HG02840 (cell line): ENCODE measurements around the gene NEURL4.
"Not testable (repeated sequence)": the region's sequence is repeated elsewhere in the genome, so short reads cannot be mapped to it uniquely, and the experiment has no call there.

Experiments
- ATAC-seq: cut with Tn5 transposase; IDR thresholded peaks from one replicate; pipeline ENCODE4 v1.9.1; 2021; ENCODE audit warnings: mild to moderate bottlenecking, moderate library complexity, moderate number of reproducible peaks; ENCODE audit not compliant: unreplicated experiment, low FRiP score

The NEURL4 gene

GRCh38 chr17:7348478-7349242, 19.5 kb upstream of the NEURL4 start:
- no peak for ATAC-seq

GRCh38 chr17:7347630-7348477, 18.7 kb upstream of the NEURL4 start:
- no peak for ATAC-seq

GRCh38 chr17:7346761-7347614, 17.9 kb upstream of the NEURL4 start:
- no peak for ATAC-seq

- ATAC-seq, result no peak
Observed at GRCh38 chr17:7343250-7343649, 14.1 kb upstream of the NEURL4 start.

- ATAC-seq, result no peak
Observed at GRCh38 chr17:7341842-7342241, 12.7 kb upstream of the NEURL4 start.

- ATAC-seq, result no peak
Observed at GRCh38 chr17:7340179-7340578, 11.0 kb upstream of the NEURL4 start.

- not testable (repeated sequence) for ATAC-seq
Observed at GRCh38 chr17:7337600-7337999, 8.5 kb upstream of the NEURL4 start.

GRCh38 chr17:7336240-7337175, 7.4 kb upstream of the NEURL4 start, which contains the start of gene ACAP1:
Gene ACAP1 (plus strand): TSS chr17:7336529. CDS start chr17:7336735, 206 bp downstream.
- ATAC-seq, result no peak

- ATAC-seq, result not testable (repeated sequence)
Observed at GRCh38 chr17:7335765-7336164, 6.6 kb upstream of the NEURL4 start.

GRCh38 chr17:7334938-7335538, 5.9 kb upstream of the NEURL4 start:
- ATAC-seq, result no peak

- not testable (repeated sequence) for ATAC-seq
Observed at GRCh38 chr17:7332600-7333069, 3.5 kb upstream of the NEURL4 start.

- no peak for ATAC-seq
Observed at GRCh38 chr17:7332111-7332510, 3.0 kb upstream of the NEURL4 start.

GRCh38 chr17:7330638-7331015, 1.5 kb upstream of the NEURL4 start:
- ATAC-seq, result no peak

- ATAC-seq, result peak; percentile 31
Observed at GRCh38 chr17:7329997-7330637, 982 bp upstream of the NEURL4 start.

GRCh38 chr17:7329374-7329996, 350 bp upstream of the NEURL4 start:
- ATAC-seq, result peak; percentile 62

- no peak for ATAC-seq
Observed at GRCh38 chr17:7328009-7328408, 1.1 kb downstream of the NEURL4 start.

- no peak for ATAC-seq
Observed at GRCh38 chr17:7327501-7327900, 1.6 kb downstream of the NEURL4 start.

- no peak for ATAC-seq
Observed at GRCh38 chr17:7327056-7327455, 2.1 kb downstream of the NEURL4 start.
